ENCODE measurements around the gene KPNB1.

KPNB1 gene

GRCh38 chr17:47636273-47637030 is 13.3 kb upstream of the KPNB1 start:
- no peak overlapping the region for H2AFZ ChIP-seq (ENCODE audit: low read depth, low read length, severe bottlenecking)
- no peaks in the 10 kb centered on the region for H3F3A ChIP-seq (ENCODE audit: insufficient read depth)
- H3K4me3 ChIP-seq (ENCODE audit: insufficient read depth, low read length, poor library complexity, severe bottlenecking) = no peak overlapping the region
- H3K36me3 ChIP-seq (ENCODE audit: low read length) = no peaks in the 10 kb centered on the region
- TF ChIP-seq EZH2phosphoT487 (conservative IDR thresholded peaks at IDR 0.05; ENCODE audit: low read length) (no peak), CTCF (IDR thresholded peaks at IDR 0.05; ENCODE audit: insufficient read depth, low read length, poor library complexity, severe bottlenecking) (no peak)
- H3K9ac ChIP-seq (ENCODE audit: low read length) = no peak overlapping the region
- H3K9me2 ChIP-seq (replicated peaks; ENCODE audit: insufficient read depth, low read length) = no peaks in the 10 kb centered on the region
- no peaks in the 10 kb centered on the region for H4K20me1 ChIP-seq (ENCODE audit: low read depth, low read length)
- no peaks in the 10 kb centered on the region for H3K79me2 ChIP-seq (ENCODE audit: insufficient read depth, low read length)
- no peaks in the 10 kb centered on the region for H3K27me3 ChIP-seq (ENCODE audit: low read length)
- no peak overlapping the region for H3K27ac ChIP-seq (ENCODE audit: low read depth, low read length)
- no peaks in the 10 kb centered on the region for H3K9me3 ChIP-seq (ENCODE audit: insufficient read depth, low read length)
- H3K4me2 ChIP-seq (ENCODE audit: low read depth, low read length, poor library complexity, severe bottlenecking) = no peak overlapping the region

GRCh38 chr17:47638903-47639302 is 10.8 kb upstream of the KPNB1 start:
- Histone ChIP-seq H4K20me1 (ENCODE audit: low read depth, low read length) (no peaks in the 10 kb centered on the region), H3K9me3 (ENCODE audit: insufficient read depth, low read length) (no peaks in the 10 kb centered on the region), H3K27me3 (ENCODE audit: low read length) (no peaks in the 10 kb centered on the region), H3K9ac (ENCODE audit: low read length) (no peak overlapping the region), H3K79me2 (ENCODE audit: insufficient read depth, low read length) (no peaks in the 10 kb centered on the region), H3K4me2 (ENCODE audit: low read depth, low read length, poor library complexity, severe bottlenecking) (no peak overlapping the region), H3K4me3 (ENCODE audit: insufficient read depth, low read length, poor library complexity, severe bottlenecking) (no peak overlapping the region), H3F3A (ENCODE audit: insufficient read depth) (no peaks in the 10 kb centered on the region), H3K27ac (ENCODE audit: low read depth, low read length) (no peak overlapping the region), H2AFZ (ENCODE audit: low read depth, low read length, severe bottlenecking) (no peak overlapping the region), H3K36me3 (ENCODE audit: low read length) (no peaks in the 10 kb centered on the region), H3K9me2 (replicated peaks; ENCODE audit: insufficient read depth, low read length) (no peaks in the 10 kb centered on the region)
- TF ChIP-seq CTCF (IDR thresholded peaks at IDR 0.05; ENCODE audit: insufficient read depth, low read length, poor library complexity, severe bottlenecking) (no peak), EZH2phosphoT487 (conservative IDR thresholded peaks at IDR 0.05; ENCODE audit: low read length) (no peak)

DNA sequence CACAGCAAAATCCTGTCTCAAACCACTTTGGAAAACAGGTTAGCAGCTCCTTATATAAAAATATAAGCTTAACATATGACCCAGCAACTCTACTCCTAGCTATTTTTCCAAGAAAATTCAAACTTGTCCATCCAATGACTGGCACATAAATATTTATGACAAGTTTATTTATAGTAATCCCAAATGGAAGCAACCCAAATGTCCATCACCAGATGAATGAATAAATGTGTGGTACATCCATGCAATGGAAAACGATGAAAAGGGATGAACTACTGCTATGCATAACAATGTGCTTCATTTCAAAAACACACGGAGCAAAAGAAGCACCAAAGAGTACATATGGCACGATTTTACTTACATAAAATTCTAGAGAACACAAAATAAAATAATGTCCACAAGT is 9.6 kb upstream of the KPNB1 start:
- no peaks in the 10 kb centered on the region for H3F3A ChIP-seq (ENCODE audit: insufficient read depth)
- no peaks in the 10 kb centered on the region for H3K27me3 ChIP-seq (ENCODE audit: low read length)
- no peak overlapping the region for H3K9ac ChIP-seq (ENCODE audit: low read length)

More for the DNA sequence above, 9.6 kb upstream of the KPNB1 start:
- no peaks in the 10 kb centered on the region for H3K9me2 ChIP-seq (replicated peaks; ENCODE audit: insufficient read depth, low read length)
- H3K9me3 ChIP-seq (ENCODE audit: insufficient read depth, low read length) = no peaks in the 10 kb centered on the region
- H4K20me1 ChIP-seq (ENCODE audit: low read depth, low read length) = no peaks in the 10 kb centered on the region
- no peaks in the 10 kb centered on the region for H3K79me2 ChIP-seq (ENCODE audit: insufficient read depth, low read length)
- no peak overlapping the region for H3K4me3 ChIP-seq (ENCODE audit: insufficient read depth, low read length, poor library complexity, severe bottlenecking)
- H3K27ac ChIP-seq (ENCODE audit: low read depth, low read length) = no peak overlapping the region
- TF ChIP-seq CTCF (IDR thresholded peaks at IDR 0.05; ENCODE audit: insufficient read depth, low read length, poor library complexity, severe bottlenecking) (no peak), EZH2phosphoT487 (conservative IDR thresholded peaks at IDR 0.05; ENCODE audit: low read length) (no peak)
- no peaks in the 10 kb centered on the region for H3K36me3 ChIP-seq (ENCODE audit: low read length)
- no peak overlapping the region for H2AFZ ChIP-seq (ENCODE audit: low read depth, low read length, severe bottlenecking)
- H3K4me2 ChIP-seq (ENCODE audit: low read depth, low read length, poor library complexity, severe bottlenecking) = no peak overlapping the region

All from SU-DHL-6 (cell line).